ENCODE measurements around the gene OBP2A. TPM values are rescaled to one million over a fixed set of nuclear protein-coding genes. Genes with fewer than 3 reads are reported as not detected.

Gene OBP2A
- total RNA-seq, 1 experiment from 2014 or later: not detected

GRCh38 chr9:135588886-135589595 lies 43.1 kb downstream of the OBP2A start:
- Histone ChIP-seq H3K27me3 (replicated peaks) (peaks cover 22% of the 10 kb centered on the region; the same call in 1 of the 2 replicates), H3K27ac (no peak overlapping the region), H3K4me1 (replicated peaks) (no peaks in the 10 kb centered on the region), H3K4me3 (no peak overlapping the region), H3K36me3 (no peaks in the 10 kb centered on the region), H3K9me3 (replicated peaks) (no peaks in the 10 kb centered on the region)
- DNase-seq (ENCODE audit: low read depth in 1 of 2, low spot score in 2 of 2): no peak

DNA sequence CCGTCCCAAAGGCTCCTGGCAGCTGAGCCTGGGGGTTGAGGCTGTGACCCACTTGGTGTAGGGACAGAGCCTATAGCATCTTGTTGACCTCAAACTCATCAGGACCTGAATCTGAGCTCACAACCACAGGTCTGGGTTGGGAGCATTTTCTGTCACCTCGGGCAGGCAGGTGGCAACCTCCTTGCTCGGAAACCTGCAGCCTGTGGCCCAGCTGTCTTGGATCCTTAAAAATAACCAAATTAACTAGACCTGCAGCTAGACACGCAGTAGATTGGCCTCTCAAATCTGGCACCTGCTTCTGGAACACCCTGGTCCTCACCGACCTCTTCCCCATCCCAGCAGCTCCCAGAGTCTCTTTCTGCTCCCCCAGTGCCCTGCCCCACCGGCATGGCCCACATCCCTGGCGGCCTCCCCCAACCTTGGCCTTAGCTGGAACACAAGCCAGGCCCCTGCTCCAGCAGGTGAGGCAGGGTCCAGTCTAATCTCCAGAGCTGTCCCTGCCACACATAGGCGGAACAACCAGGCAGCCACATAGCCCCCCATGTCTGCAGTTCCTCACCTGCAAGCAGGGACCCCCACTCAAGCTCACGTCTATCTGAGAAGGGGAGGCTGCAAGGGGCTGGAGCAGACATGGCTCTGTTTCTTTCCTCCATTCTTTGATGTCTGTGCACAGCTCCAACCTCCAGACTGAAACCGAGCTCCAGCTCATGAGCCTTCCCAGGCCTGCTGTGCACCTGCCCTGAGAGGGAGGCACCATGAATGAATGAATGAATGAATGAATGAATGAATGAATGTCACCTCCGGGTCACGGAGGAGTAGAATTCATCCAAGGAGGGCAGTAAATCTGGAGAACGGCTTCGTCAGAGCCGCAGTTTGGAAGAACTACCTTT lies 43.9 kb downstream of the OBP2A start:
- H3K36me3 ChIP-seq: no peaks in the 10 kb centered on the region
- no peaks in the 10 kb centered on the region for H3K9me3 ChIP-seq (replicated peaks)
- H3K27me3 ChIP-seq (replicated peaks): peaks cover 18% of the 10 kb centered on the region; the same call in 1 of the 2 replicates
- no peak for DNase-seq (ENCODE audit: low read depth in 1 of 2, low spot score in 2 of 2)
- H3K4me3 ChIP-seq: no peak overlapping the region
- no peaks in the 10 kb centered on the region for H3K4me1 ChIP-seq (replicated peaks)
- H3K27ac ChIP-seq: no peak overlapping the region

DNA sequence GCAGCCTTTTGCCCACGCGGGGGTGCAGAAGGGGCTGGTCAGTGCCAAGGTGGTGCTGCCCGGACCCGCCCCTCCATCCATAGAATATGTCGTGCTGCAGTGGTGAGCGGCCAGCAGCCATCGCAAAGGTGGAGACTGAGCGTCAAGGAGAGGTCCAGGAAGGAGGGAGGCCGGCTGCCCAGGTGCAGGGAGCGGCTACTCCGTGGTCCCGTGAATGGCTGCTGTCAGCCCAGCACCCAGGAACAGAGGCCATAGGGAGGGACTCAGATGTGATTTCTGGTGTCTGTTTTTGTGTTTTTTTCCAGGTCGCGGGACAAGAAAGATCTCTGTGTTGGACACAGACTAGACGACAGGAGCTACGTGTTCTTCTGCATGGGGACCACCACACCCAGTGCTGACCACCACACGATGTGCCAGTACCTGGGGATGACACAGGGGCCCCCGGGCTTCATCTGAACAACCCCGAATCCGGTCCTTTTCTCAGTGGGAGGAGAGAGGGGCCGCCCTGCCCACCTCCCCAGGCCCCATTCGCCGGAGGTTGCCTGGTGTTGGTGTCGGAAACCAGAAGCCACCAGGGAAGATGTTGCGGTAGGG lies 44.7 kb downstream of the OBP2A start:
- DNase-seq (ENCODE audit: low read depth in 1 of 2, low spot score in 2 of 2): no peak

DNA sequence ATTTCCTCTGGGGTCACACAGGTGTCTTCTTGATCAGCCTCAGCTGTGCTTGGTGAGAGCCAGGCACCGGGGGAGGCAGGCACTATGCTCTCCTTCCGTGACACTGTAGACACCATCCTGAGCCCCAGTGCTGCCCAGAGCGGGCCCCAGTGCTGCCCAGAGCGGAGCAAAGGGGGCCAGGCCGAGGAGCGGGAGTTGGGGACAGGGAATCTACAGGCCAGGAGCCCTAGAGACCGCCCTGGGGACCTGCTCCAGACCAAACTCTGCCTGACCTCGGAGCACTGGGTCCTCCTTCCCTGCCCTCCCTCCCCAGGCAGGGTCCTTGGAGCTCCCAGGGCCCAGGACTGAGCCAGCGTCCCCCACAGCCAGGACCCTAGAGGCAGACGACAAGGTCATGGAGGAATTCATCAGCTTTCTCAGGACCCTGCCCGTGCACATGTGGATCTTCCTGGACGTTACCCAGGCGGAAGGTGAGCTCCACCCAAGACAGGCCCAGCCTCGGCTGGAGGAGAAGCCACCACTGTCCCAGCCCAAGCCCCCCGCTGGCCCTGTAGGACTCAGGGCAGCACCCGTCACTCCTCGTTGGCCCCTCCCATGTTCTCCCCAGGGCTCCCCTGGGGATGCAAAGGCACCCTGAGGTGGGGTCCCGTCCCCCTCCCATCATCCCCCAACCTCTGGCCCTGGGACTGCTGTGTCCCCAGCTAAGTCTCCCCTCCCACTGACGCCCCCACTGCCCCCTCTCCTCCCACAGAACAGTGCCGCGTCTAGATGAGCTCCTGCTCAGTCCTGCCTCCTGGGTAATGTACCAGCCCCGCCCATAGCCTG lies 45.8 kb downstream of the OBP2A start:
- Histone ChIP-seq H3K4me1 (replicated peaks) (no peaks in the 10 kb centered on the region), H3K4me3 (no peak overlapping the region), H3K9me3 (replicated peaks) (no peaks in the 10 kb centered on the region), H3K27ac (no peak overlapping the region), H3K36me3 (no peaks in the 10 kb centered on the region), H3K27me3 (replicated peaks) (0 out of 2 replicates have a peak, but pooled peaks cover 3% of the 10 kb centered on the region)
- DNase-seq (ENCODE audit: low read depth in 1 of 2, low spot score in 2 of 2): no peak

More for the DNA sequence above, 44.7 kb downstream of the OBP2A start:
- H3K4me3 ChIP-seq: no peak overlapping the region
- 0 out of 2 replicates have a peak, but pooled peaks cover 11% of the 10 kb centered on the region for H3K27me3 ChIP-seq (replicated peaks)
- no peaks in the 10 kb centered on the region for H3K4me1 ChIP-seq (replicated peaks)
- H3K9me3 ChIP-seq (replicated peaks): no peaks in the 10 kb centered on the region
- H3K36me3 ChIP-seq: no peaks in the 10 kb centered on the region
- H3K27ac ChIP-seq: no peak overlapping the region

DNA sequence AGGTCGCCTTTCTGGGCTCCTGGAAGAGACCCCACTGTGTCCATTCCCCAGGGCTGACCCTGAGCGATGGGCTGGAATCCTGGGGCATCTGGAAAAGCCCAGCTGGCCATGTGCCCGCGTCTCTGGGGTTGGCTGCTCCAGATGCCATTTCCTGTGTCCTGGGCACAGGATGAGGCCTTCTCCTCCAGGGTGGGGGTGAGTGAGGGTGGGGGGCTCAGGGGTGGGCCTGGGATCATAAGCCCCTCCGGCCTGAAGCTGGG lies 46.3 kb downstream of the OBP2A start:
- DNase-seq (ENCODE audit: low read depth in 1 of 2, low spot score in 2 of 2): no peak

GRCh38 chr9:135592625-135593024 lies 46.7 kb downstream of the OBP2A start:
- no peak for DNase-seq (ENCODE audit: low read depth in 1 of 2, low spot score in 2 of 2)
- Histone ChIP-seq H3K27me3 (replicated peaks) (0 out of 2 replicates have a peak, but pooled peaks cover 3% of the 10 kb centered on the region), H3K4me1 (replicated peaks) (no peaks in the 10 kb centered on the region), H3K27ac (no peak overlapping the region), H3K4me3 (no peak overlapping the region), H3K36me3 (no peaks in the 10 kb centered on the region), H3K9me3 (replicated peaks) (no peaks in the 10 kb centered on the region)

More for the DNA sequence above, 46.3 kb downstream of the OBP2A start:
- Histone ChIP-seq H3K4me3 (no peak overlapping the region), H3K36me3 (no peaks in the 10 kb centered on the region), H3K27ac (no peak overlapping the region), H3K9me3 (replicated peaks) (no peaks in the 10 kb centered on the region), H3K4me1 (replicated peaks) (no peaks in the 10 kb centered on the region), H3K27me3 (replicated peaks) (0 out of 2 replicates have a peak, but pooled peaks cover 3% of the 10 kb centered on the region)

GRCh38 chr9:135596211-135596610 lies 50.3 kb downstream of the OBP2A start:
- Histone ChIP-seq H3K4me1 (replicated peaks) (no peaks in the 10 kb centered on the region), H3K9me3 (replicated peaks) (no peaks in the 10 kb centered on the region), H3K4me3 (no peak overlapping the region), H3K27me3 (replicated peaks) (peaks cover 3% of the 10 kb centered on the region), H3K36me3 (no peaks in the 10 kb centered on the region), H3K27ac (no peak overlapping the region)
- no peak for DNase-seq (ENCODE audit: low read depth in 1 of 2, low spot score in 2 of 2)

Other genes with a start within 250 kb of the OBP2A start
- 11.0 and 16.8 TPM in 2 replicates for gene PPP1R26, start 66.3 kb upstream of the OBP2A start, total RNA-seq (2014; rRNA removed; shearing (Covaris generic))
- 12.6 and 21.3 TPM in 2 replicates for gene MRPS2, start 45.4 kb upstream of the OBP2A start, total RNA-seq (2014; rRNA removed; shearing (Covaris generic))
- not detected in 2 replicates for gene LCN1, start 24.7 kb upstream of the OBP2A start, total RNA-seq (2014; rRNA removed; shearing (Covaris generic))
- gene PAEP, start 15.6 kb downstream of the OBP2A start, total RNA-seq (2014; rRNA removed; shearing (Covaris generic)): not detected in 2 replicates
- gene GLT6D1, start 93.4 kb downstream of the OBP2A start, total RNA-seq (2014; rRNA removed; shearing (Covaris generic)): not detected in 2 replicates
- not detected in 2 replicates for gene LCN9, start 117.2 kb downstream of the OBP2A start, total RNA-seq (2014; rRNA removed; shearing (Covaris generic))
- gene SOHLH1, start 153.4 kb downstream of the OBP2A start, total RNA-seq (2014; rRNA removed; shearing (Covaris generic)): not detected in 2 replicates
- not detected in 2 replicates for gene KCNT1, start 156.1 kb downstream of the OBP2A start, total RNA-seq (2014; rRNA removed; shearing (Covaris generic))